ENCODE measurements around the gene DOCK11. TPM values are rescaled to one million over a fixed set of nuclear protein-coding genes. Genes with fewer than 3 reads are reported as not detected.

Gene DOCK11
- total and polyA plus RNA-seq, 2 donors (not counting 3 experiments of a cell fraction or from before 2014, with no cell fraction given): 0.37 to 0.86 TPM

GRCh38 chrX:118626346-118626745 is 130.7 kb downstream of the DOCK11 start:
- no peaks in the 10 kb centered on the region for H3K79me2 ChIP-seq (ENCODE audit: control insufficient read depth, insufficient read depth, low read length)
- H3K4me1 ChIP-seq (ENCODE audit: control insufficient read depth, extremely low read depth, insufficient read depth, low read length): no peaks in the 10 kb centered on the region
- H3K36me3 ChIP-seq (ENCODE audit: control insufficient read depth in 2 of 2, extremely low read depth in 1 of 2, insufficient read depth in 2 of 2, low read length in 2 of 2): no peaks in the 10 kb centered on the region
- no peak for FAIRE-seq
- H3K27ac ChIP-seq (ENCODE audit: insufficient read depth, low read depth, low read length): no peak overlapping the region
- TF ChIP-seq GATA2 (IDR thresholded peaks at IDR 0.05; ENCODE audit: insufficient read depth, insufficient read length, low read depth, low read length) (no peak), EZH2 (IDR thresholded peaks at IDR 0.05; ENCODE audit: borderline replicate concordance, low read depth, low read length, severe bottlenecking) (no peak), POLR2AphosphoS5 (IDR thresholded peaks at IDR 0.05; ENCODE audit: insufficient read depth, low read depth, low read length) (no peak), CTCF (IDR thresholded peaks at IDR 0.05; ENCODE audit: extremely low read depth in 1 of 2, insufficient read depth in 1 of 2, low read depth in 1 of 2, low read length in 2 of 2) (no peak), POLR2A (IDR thresholded peaks at IDR 0.05; ENCODE audit: low read depth, low read length) (no peak), JUN (IDR thresholded peaks at IDR 0.05; ENCODE audit: borderline replicate concordance, insufficient read depth, insufficient read length, low read depth) (no peak)
- H3K4me3 ChIP-seq (replicated peaks in 1 of 3; ENCODE audit: insufficient read depth in 1 of 3, low read depth in 1 of 3, low read length in 3 of 3): no peak overlapping the region
- ChIA-PET CTCF (interaction anchor here (2.2 kb wide), 1 partner anchor 181 kb away, joined by 31 read pairs; no protein-coding TSS in a partner anchor), POLR2A (no interaction called here)
- H3K9ac ChIP-seq (replicated peaks; ENCODE audit: extremely low read depth, insufficient read depth, low read length): no peak overlapping the region
- H3K27me3 ChIP-seq (ENCODE audit: control insufficient read depth in 2 of 2, insufficient read depth in 2 of 2, low read length in 2 of 2): no peaks in the 10 kb centered on the region
- H3K4me2 ChIP-seq (ENCODE audit: insufficient read depth, low read length): no peak overlapping the region
- DNase-seq (ENCODE audit: low read depth, low spot score): no peak
- intact Hi-C loops (cut with micrococcal nuclease): no loop called here
- no peaks in the 10 kb centered on the region for H4K20me1 ChIP-seq (replicated peaks; ENCODE audit: control insufficient read depth, extremely low read depth, insufficient read depth, low read length)
- no TSS peak for BruUV-seq (replicated peaks)
- no peaks in the 10 kb centered on the region for H3K9me3 ChIP-seq (replicated peaks; ENCODE audit: control insufficient read depth, insufficient read depth, low read length)
- no peak overlapping the region for H2AFZ ChIP-seq (ENCODE audit: low read depth, low read length)
- H3K9me1 ChIP-seq (replicated peaks; ENCODE audit: control insufficient read depth, extremely low read depth, insufficient read depth, low read length): no peaks in the 10 kb centered on the region
- dilution Hi-C loops (cut with MboI; ENCODE audit: extremely low pct_ligation_motif_present, low sequenced_read_pairs): no loop called here
